Measurements from ENCODE around the gene FSHB.
"Not testable (repeated sequence)": the region's sequence is repeated elsewhere in the genome, so short reads cannot be mapped to it uniquely, and the experiment has no call there.

Gene FSHB

DNA sequence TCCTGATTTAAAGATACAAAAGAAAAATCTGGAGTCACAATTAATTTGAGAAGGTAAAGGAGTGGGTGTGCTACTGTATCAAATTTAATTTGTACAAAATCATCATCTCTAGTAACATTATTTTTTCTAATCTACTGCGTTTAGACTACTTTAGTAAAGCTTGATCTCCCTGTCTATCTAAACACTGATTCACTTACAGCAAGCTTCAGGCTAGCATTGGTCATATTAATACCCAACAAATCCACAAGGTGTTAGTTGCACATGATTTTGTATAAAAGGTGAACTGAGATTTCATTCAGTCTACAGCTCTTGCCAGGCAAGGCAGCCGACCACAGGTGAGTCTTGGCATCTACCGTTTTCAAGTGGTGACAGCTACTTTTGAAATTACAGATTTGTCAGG is at the start of gene FSHB:
FSHB (plus strand) TSS at position 301 of the 400 bp plus-strand sequence. CDS start 889 bp downstream, outside the sequence.
- TF ChIP-seq ZNF274 (IDR thresholded peaks at IDR 0.05; ENCODE audit: low read depth, low read length): no peak

DNA sequence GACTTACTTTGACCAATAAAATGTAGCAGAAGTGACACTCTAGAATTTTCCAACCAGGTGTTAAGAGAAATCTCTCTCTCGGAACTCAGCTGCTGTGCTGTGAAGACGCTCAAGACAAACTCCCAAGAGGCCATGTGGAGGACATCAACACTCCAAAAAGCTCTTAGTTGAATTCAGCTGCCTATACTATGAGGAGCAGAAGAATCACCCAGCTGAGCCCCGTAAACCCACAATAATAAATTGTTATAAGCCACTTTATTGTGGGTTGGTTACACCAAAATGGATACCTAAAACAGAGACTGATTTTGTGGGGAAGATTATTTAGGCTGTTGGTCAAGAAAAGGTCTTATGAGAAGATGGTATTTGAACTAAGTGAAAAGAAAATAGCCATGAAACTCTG is 44.1 kb upstream of the FSHB start:
- no peak for TF ChIP-seq ZNF274 (IDR thresholded peaks at IDR 0.05; ENCODE audit: low read depth, low read length)

More for the DNA sequence above, at the start of gene FSHB:
- no peak within 1 kb of the TSS for H3K4me3 ChIP-seq (ENCODE audit: low read length)

DNA sequence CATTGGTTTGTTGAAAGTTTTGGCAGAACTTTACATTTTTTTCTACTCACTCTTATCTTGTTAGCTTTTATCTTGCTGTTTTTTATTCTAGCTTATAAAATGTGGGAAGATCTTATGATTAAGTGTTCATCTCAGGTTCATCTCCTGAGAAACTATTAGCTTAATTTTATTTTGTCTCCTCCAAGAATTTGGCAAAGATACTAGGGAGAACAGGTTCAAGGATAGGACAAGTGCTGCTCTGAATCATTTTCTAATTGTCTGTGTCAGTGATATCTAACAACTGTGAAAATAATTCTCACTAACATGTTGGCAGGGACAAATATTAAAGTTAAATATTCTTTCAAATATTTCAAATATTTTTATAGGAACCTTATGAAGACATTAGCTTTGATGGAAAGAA is 38.2 kb upstream of the FSHB start:
- H3K4me3 ChIP-seq (ENCODE audit: low read length): no peak overlapping the region
- TF ChIP-seq ZNF274 (IDR thresholded peaks at IDR 0.05; ENCODE audit: low read depth, low read length): no peak

More for the DNA sequence above, 44.1 kb upstream of the FSHB start:
- no peak overlapping the region for H3K4me3 ChIP-seq (ENCODE audit: low read length)

DNA sequence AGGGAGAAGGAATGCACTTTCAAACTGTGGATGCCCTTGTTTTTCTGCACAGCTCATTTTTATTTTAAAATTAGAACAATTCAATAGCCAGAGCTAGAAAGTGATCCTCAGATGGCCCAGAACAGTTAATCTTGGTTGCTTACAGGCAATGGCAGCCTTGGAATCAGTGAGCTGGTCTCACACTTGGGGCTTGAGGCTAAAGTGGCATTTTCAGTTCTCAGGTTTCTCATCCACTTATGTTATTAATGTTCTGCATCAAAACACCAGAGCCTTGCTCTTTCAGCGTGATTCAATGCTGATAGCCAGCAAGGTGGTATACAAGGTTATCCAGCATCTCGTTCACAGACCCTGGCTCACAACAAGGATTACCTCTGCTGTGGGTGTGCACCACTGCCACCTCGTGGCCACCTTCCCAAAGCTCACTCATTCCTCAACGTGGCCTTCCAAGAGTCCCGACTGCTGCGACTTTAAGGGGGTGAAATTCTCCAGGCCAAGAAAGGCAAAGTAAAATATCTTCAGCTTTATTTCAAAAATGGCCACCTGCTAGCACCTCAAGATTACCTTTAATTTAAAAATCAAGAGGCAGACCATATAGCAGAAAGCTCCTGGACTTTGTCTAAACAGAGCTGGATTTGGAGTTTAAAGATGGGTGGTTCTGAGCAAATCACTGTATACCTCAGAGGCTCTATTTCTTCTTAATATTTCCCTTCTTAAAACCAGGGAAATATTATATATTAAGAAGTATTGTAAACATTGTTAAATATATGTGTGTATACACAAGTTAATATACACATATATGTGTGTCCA is 34.2 kb upstream of the FSHB start:
- no peak for TF ChIP-seq ZNF274 (IDR thresholded peaks at IDR 0.05; ENCODE audit: low read depth, low read length)

DNA sequence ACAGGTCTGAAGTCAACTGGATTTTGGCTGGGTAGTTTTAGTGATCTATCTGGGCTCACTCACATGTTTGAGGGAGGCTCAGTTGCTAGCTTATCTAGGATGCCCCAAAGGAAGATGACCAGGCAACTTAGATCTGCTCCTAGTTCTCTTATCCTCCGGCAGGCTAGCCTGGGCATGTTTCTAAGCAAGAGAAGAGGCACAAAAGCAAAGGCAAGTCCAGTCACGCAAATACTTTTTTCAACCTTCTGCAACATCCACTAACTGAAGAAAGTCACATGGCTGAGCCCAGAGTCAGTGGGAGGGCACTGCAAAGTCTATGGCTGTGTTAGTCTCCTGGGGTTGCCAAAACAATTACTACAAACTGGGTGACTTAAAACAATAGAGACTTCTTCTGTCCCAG is 32.9 kb upstream of the FSHB start:
- H3K4me3 ChIP-seq (ENCODE audit: low read length): no peak overlapping the region
- no peak for TF ChIP-seq ZNF274 (IDR thresholded peaks at IDR 0.05; ENCODE audit: low read depth, low read length)

More for the DNA sequence above, 34.2 kb upstream of the FSHB start:
- H3K4me3 ChIP-seq (ENCODE audit: low read length): no peak overlapping the region

DNA sequence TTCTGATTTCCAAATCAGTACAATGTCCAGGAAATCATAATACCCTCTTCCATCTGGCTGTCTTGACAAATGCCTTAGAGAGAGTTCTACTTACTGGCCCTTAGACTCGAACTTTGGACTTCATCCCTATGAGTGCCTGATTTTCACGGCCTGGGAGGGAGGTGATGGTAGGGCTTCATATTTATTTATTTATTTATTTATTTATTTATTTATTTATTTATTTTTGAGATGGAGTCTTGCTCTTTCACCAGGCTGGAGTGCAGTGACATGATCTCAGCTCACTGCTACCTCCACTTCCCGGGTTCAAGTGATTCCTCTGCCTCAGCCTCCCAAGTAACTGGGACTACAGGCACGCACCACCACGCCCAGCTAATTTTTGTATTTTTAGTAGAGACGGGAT is 27.8 kb upstream of the FSHB start:
- not testable (repeated sequence) for H3K4me3 ChIP-seq (ENCODE audit: low read length)

DNA sequence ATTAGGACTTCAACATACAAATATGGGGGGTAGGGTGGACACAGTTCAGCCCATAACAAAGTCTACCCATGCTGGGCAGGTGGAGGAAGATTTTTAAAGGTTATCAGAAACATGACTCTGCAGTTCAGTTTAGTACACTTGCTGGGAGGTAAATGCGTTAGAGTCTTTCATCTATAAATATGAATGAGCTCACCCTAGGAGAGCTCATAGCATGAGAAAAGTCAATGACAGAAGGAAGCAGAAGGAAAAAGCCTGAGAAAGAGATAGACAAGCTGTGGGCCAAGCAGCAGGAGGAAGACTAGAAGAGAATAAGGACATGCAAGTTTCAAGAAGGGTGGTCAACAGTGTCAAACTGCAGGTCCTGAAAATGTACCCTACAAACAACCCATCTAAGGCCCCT is 27.0 kb upstream of the FSHB start:
- no peak overlapping the region for H3K4me3 ChIP-seq (ENCODE audit: low read length)
- TF ChIP-seq ZNF274 (IDR thresholded peaks at IDR 0.05; ENCODE audit: low read depth, low read length): no peak

DNA sequence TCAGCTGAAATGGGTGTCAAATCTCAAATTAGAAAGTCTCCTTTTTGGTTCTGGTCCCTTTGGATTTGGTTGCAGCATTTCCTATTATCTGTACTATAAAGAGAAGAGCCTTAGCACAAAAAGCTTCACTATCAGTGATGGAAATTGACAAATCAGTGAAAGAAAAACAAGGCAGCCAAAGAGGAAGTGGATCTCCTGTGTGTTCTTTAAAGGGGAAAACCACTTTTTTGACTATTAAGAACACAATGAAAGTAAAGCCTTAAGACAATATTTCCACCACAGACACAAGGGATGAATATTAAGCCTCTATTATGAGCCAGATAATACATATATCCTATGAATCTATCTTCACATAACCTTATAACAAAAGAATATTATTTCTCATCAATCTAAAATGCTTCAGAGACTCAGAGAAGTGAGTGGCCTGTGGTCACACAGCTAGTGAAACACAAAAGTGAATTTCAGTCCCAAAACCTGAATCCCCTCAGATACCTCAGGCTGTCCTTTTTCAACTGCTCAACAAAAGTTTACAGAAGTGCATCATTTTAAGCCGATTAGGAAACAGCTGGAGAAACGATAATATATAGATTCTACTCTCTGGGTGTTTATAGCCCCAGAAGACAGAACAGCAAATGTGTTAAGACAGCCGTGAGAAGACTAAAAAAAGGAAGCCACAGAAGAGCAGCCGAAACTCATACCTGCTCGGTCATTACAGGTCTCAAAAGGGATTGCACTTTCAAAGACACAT is 24.4 kb upstream of the FSHB start:
- H3K4me3 ChIP-seq (ENCODE audit: low read length): no peak overlapping the region
- TF ChIP-seq ZNF274 (IDR thresholded peaks at IDR 0.05; ENCODE audit: low read depth, low read length): no peak

DNA sequence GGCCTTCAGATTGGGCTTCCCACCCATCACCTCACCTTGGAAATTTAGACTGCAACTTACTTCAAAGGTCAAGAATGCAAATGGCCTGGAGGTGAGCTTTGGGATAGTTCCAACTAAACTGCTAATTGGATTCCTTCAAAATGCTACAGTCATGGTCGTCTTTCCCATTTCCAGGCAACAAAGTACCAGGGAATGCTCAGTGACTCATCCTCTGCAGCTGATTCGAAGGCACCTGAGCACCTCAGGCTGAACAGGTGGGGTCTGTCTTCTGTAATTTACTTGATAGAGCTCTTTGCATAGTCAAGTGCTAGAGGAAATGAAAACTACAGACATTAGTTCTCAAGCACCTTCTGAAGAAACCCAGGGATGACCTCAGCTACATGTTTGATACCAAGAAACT is 20.5 kb upstream of the FSHB start:
- H3K4me3 ChIP-seq (ENCODE audit: low read length): no peak overlapping the region
- TF ChIP-seq ZNF274 (IDR thresholded peaks at IDR 0.05; ENCODE audit: low read depth, low read length): no peak

DNA sequence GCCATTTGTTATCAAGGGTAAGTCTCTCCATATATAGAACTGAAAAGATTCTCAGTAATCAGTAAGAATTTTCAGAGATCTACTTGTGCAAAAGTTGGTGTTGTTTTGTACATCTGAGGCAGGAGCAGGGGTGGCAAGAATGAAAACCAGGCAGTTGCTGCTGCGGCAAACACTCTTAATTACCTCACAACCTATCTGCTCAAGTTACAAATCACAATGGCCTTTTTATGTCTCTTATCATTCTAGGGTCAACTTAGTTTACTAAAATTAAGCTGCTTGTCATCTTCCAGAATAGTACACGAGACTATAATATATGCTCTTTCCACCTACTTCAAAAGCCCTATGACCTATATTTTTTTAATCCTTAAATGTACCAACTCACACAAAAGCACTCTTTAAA is 14.3 kb upstream of the FSHB start:
- H3K4me3 ChIP-seq (ENCODE audit: low read length): no peak overlapping the region

DNA sequence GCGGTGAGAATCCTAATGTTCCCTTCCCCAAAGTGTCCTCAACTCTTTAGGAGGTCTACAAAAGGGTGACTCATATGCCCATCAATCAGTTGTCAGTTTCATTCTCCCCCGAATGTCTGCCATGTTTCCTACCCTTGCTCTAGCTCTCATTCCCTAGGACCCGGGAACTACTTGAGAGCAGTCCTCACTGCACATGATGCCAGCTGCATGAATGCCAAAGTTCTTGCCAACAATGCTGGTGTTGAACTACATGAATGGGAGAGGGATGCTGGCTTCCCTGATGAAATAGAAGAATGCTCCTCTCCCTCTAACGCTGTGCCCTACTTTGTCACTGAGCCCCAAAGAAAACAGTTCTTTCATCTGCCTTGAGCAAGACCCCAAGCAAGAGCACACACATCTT is 12.5 kb upstream of the FSHB start:
- TF ChIP-seq ZNF274 (IDR thresholded peaks at IDR 0.05; ENCODE audit: low read depth, low read length): no peak
- H3K4me3 ChIP-seq (ENCODE audit: low read length): no peak overlapping the region

More for the DNA sequence above, 14.3 kb upstream of the FSHB start:
- TF ChIP-seq ZNF274 (IDR thresholded peaks at IDR 0.05; ENCODE audit: low read depth, low read length): no peak

DNA sequence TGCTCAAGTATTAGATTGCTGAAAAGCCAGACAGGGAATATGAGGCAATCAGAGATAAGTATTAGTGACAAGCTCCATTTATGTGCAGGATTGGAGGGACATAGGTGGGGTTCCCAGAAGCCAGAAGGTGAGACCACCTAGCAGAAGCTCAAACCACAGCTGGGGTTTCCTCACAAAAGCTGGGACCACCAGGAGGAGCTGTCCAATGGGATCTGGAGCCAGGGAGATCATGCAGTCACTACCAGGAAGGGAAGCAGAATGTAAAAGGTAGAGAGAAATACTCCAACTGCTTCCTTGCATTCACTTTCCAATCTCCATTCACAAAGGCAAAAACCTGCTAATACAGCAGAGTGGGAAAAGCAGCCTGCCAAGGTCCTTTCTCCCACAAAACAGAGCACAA is 5.2 kb upstream of the FSHB start:
- no peak for TF ChIP-seq ZNF274 (IDR thresholded peaks at IDR 0.05; ENCODE audit: low read depth, low read length)
- H3K4me3 ChIP-seq (ENCODE audit: low read length): no peak overlapping the region

DNA sequence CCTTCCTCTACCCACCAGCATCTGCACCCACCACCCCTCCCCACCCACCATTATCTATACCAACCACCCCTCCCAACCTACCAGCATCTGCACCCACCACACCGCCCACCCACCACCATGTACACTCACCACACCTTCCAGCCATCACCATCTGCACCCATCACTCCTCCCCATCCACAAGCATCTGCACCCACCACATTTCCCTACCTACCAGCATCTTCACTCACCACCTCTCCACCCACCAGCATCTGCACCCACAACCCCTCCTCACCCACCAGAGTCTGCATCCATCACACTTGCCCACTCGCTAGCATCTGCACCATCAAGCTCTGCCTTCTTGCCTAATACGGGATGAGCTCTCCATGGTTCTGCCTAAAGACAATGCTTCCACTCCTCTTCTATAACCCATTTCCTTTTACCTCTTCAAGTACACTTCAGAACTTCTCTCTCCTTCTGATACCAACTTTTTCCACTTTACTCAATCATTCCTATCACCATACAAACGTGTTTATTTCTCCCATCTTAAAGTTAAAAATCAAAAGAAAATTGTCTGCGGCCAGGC is 2.4 kb upstream of the FSHB start:
- no peak overlapping the region for H3K4me3 ChIP-seq (ENCODE audit: low read length)
- TF ChIP-seq ZNF274 (IDR thresholded peaks at IDR 0.05; ENCODE audit: low read depth, low read length): no peak

DNA sequence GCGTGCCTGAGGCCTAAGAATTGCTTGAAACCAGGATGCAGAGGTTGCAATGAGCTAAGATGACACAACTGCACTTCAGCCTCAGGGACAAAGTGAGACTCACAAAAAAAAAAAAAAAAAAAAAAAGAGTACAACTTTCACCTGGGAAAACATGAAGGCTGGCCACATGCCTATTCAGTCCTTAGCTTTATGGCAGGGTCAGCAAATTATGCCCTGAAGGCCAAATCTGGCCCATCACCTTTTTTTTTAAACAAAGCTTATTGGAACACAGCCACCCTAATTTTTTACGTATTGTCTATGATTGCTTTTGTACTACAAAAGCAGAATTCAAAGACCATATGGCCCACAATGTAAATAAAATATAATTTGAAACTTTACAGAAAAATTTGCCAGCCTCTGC is 8.2 kb downstream of the FSHB start:
- no peak for TF ChIP-seq ZNF274 (IDR thresholded peaks at IDR 0.05; ENCODE audit: low read depth, low read length)
- no peak overlapping the region for H3K4me3 ChIP-seq (ENCODE audit: low read length)

DNA sequence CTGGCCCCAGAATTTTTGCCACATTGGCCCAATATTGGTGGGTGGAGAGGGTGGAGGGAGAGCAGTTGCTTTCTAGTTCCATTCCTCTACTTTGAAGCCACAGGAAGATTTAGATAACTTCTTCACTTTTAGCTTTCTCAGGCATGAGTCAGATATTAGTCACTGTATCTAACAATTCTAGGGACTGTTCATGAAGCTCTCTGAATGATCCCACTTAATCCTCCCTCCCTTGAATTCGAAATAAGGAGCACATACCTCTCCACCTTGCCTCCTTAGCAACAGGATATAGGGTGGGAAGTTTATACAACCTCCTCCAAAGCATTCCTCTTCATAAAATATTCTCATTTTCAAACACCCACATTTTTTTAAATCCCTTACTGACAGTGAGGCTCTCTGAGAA is 13.5 kb downstream of the FSHB start:
- TF ChIP-seq ZNF274 (IDR thresholded peaks at IDR 0.05; ENCODE audit: low read depth, low read length): no peak
- H3K4me3 ChIP-seq (ENCODE audit: low read length): no peak overlapping the region
